A549 treated with DMSO at 1 μM for 4 hours (cell line): ENCODE results near the gene TP53TG3B. TPM values are rescaled to one million over a fixed set of nuclear protein-coding genes. Genes with fewer than 3 reads are reported as not detected.

ENCODE experiments used
- total RNA-seq: library from RNA; stranded (reverse); fragments of 200-300 nt; extraction: Qiagen RNA extraction; gene quantifications from 5 replicates; pipeline ENCODE4 v1.2.3, GENCODE V29; 2022; ENCODE audit warnings: low read depth

The TP53TG3B gene
- 0.24 to 0.43 TPM (median 0.27 TPM) in 3 of 5 replicates, not detected in the others for total RNA-seq

DNA sequence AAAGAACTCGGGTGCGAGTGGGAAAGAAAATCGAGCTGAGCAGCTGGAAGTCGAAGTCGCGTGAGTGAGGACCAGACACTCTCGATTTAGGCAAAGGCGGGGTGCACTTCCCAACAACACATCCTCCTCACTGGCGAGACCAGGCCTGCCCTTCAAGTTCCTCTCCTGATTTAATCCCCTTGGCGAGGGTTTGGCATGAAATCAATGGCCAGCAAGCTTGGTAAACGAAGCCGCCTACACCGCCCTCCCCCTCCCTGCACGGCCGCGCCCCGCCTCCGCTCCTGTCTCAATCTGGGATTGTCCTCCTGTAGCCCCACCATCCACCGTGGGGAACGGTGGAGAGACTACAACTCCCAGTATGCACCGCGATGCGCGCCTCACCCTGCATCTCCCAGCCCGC lies at the start of gene TP53TG3B:
TP53TG3B (plus strand) TSS at position 301 of the 400 bp plus-strand sequence; CDS start at position 369, 68 bp downstream.

Other genes starting within 250 kb of the TP53TG3B start
- gene TP53TG3C, start 166.6 kb upstream of the TP53TG3B start, total RNA-seq, result 0.17 to 0.64 TPM in 2 of 5 replicates, not detected in the others
- not detected in 5 replicates for gene TP53TG3E, start 56.5 kb upstream of the TP53TG3B start, total RNA-seq
- gene TP53TG3F, start 98.8 kb downstream of the TP53TG3B start, total RNA-seq, result 0.06 to 0.31 TPM (median 0.11 TPM) in 4 of 5 replicates, not detected in the other